Epidermal melanocyte (primary cell): ENCODE data around the gene MRAS.
"Not testable (repeated sequence)": the region's sequence is repeated elsewhere in the genome, so short reads cannot be mapped to it uniquely, and the experiment has no call there.

ENCODE experiments used
- DNase-seq: peaks from one replicate; pipeline ENCODE4 v3.0.0; 2011; ENCODE audit warnings: low spot score; ENCODE audit not compliant: insufficient read length

MRAS gene

DNA sequence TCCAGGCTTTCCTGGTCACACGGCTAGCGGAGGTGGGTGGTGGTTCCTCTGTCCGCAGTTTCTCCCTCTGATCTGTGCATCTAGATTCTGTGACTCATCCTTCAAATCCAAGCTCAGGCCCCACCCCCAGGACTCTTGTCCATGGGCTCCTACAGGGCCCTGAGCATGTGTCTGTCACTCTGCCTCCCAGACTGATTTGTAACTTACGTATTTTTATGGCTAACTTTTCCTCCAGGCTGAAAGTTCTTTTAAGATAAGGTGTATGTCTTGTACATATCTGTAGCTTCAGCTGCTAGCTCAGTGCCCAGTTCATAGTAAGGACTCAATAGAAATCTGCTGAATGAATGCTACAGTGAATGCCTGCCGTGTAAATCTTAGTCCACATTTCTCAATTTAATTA is 94.1 kb downstream of the MRAS start:
- DNase-seq: no peak

DNA sequence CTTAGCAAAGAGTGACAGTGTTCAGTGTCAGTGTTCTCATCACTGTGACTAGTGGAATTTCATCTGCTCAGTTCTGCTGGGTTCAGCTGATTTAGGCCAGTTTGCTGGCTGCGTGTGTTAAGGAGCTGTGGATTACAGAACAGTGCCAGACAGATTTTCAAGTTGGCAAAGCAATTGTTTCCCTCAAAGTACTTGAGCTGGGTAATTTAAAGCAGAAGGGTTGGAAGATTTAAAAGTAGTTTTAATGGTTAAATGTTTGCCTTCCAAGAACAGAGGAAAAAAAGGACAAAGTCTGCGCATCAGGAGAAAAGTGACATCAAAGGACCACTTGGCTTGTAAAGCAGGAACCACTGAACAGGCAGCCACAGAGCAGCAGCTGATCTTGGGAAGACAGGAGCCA is 94.7 kb downstream of the MRAS start:
- DNase-seq: no peak

DNA sequence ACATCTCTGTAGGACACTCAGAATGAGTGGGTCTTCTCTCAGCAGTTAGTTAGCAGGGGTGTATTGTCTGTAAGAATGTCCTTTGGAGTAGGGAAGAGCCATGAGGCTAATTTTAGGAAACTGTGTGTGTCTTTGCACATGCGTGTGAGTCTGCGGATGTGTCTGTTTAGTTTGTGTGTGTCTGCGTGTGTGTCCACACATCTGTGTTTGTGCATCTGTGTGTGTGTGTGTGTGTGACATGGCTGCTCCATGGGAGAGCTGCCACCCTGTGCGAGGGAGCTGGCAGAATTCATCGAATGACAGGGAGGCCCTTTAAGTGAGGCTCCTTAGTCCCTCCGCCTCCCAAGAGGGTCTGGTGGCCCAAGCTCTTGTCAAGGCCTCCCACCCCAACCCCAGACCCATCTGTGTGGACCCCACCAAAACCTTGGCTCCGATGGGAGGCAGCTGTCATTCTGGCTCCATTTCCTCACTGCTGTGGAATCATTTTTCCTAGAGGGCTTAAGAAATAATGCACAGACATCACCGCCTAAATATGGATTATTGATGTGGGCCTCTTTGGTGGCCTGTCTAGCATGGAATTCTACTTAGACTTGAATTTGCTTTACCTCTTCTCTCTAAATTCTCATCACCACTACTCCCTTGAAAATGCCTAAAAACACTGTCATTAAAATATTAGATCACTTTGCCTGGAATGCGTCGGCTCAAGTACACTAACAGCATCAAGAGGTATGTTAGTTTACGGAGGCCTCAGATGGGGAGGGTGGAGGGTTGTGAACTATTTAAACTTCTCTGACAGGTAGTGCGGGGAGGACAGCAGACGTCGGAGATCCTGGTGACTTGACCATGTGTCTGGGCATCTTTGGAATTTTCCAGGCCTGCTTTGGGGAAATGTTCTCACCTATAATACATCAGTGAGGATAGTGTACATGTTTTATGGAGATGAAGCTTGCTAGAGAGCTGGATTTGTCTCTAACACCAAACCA is 95.4 kb downstream of the MRAS start:
- no peak for DNase-seq

DNA sequence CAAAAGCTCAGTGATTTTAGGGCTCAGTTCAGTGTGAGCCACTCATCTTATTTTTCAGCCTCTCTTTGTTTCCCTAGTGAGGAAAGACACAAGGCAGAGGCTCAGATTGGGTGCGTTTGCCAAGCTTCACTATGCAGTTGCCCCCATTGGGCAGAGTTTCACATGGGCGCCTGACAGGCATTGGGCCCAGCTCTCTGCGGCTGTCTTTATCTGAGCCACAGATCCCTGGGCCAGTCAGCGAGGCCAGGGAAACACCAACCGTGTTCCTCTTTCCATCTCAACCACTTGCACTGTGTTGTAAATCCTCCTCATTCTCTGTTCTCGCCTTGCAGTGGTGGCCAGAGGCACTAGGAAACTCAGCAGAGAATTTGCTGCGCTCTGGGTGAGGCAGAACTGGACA is 96.9 kb downstream of the MRAS start:
- DNase-seq: no peak

DNA sequence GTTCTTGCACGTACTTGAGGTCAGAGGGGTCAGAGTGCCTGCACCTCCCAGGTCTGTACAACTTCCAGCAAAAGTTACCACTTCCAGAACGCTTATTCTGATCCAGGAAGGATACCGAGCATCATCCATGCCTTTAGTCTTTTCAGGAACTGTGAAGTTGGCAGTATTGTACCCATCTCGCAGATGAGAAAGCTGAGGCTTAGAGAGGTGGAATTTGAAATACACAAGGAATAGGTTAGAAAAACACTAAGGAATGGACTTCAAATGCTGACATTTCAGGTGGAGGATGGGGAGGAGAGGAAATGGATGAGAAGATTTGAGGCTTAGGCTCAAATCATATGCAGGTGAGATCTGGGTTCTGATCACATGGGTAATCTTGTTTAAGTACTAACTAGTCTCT is 97.3 kb downstream of the MRAS start:
- DNase-seq: no peak

DNA sequence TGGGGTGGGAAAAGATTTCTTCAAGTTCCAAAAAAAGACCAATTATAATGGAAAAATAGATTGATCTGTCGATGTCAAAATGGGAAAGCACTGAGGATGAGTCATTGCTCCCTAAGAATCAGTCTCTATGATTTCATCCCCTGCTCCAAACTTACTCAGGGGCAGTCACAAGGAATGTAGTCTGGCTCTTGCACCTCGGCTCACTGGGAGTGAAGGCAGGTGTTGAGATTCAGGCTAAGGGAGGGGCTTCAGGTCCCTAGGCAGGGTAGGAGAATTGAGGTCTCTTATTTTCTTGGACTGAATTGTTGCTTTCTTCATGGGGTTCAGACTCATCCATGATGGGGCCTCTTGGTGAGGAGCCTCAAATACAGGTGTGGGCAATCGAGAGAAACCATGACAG is 100.3 kb downstream of the MRAS start:
- no peak for DNase-seq

DNA sequence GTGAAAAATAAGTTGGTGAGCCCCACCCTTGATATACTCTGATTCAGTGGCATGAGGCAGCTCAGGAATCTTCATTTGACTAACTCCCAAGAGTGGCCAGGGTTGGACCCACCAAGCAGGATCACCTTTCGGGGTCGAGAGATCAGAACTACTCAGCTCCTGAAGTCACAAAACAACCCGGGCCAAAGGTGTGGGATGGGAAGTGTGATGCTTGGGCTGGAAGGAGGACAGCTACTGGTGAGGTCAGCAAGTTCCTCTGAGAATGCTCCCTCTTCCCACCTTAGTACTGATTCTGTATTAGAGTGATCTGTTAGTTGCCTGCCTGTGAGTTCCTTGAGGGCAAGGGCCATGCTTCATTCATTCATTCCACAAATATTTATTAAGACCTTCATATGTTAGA is 101.1 kb downstream of the MRAS start:
- DNase-seq: no peak

DNA sequence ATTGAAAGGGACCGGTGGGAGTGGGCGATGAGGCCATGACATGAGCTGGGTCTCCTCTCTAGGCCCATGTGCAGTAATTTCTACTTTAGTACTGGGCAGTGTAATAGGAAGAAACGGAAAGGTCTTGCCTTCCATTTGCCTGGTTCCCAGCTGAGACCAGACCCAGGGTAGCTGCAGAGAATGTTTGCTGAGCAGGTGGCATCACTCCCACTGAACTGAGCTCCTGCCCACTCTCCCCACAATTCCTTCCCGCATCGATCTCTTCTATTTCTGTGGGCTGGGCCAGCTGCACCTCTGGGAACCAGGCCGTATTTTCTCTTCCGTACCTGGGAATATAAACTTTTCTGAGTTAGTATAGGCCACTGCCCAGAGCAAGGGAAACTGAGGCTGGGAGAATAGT is 101.8 kb downstream of the MRAS start:
- no peak for DNase-seq

DNA sequence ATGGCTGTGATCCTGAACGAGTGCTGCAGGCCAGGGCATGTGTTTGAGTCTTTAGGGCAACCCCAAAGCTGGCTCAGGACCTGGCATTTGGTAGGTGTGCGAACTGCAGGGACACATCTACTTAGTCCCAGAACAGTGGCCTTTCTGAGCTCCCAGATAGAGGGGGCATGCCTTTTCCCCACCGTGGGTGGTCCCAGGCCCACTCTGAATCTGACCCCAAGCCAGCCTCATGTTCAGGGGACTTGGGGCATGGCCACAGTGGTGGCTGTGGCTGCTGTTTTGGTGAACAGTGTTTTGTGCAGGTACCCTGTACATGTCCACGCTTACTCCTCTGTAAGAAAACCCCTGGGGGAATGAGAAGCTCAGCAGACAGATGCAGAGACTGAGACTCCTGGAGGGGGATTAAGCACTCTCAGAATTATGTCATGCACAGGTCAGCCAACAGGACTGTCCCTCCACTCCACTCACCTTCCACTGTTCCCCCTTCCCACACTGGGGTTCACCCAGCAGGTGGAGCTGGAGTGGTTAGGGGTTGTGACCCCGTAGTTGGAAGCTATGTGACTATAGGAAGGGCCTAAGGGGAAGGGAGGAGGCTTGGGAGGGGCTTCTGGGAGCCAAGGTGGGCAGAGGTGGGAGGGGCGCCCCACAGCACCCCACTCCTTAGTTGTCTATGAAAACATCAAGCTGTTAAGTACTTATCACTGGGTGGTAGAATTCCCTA is 102.5 kb downstream of the MRAS start:
- DNase-seq: no peak

DNA sequence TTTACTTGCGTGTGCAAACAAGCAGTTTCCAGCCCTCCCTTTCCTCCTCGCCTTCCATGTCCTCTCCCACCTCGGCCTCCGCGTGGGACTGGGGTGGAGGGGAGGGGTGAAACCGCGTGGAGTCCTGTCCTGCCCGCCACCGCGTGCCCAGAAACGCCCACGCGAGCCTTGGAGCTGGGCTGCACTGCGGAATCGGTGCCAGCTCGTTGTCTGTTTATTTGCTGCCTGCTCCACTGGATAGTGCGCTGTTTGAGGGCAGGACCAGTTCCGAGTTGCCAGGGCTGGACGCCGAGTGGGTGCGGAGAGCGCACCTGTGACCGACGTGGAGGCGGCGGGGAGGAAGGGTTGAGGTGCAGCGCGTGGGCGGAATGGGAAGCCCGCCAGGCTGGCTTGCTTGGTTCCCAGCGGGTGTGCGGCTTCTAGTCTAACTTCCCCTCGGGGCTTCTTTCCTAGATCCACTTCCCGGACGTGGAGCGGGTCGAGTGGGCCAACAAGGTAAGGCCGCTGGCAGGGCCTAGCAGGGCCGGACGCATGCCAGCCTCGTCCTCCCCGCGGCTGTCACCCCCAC is 103.3 kb downstream of the MRAS start:
- no peak for DNase-seq

DNA sequence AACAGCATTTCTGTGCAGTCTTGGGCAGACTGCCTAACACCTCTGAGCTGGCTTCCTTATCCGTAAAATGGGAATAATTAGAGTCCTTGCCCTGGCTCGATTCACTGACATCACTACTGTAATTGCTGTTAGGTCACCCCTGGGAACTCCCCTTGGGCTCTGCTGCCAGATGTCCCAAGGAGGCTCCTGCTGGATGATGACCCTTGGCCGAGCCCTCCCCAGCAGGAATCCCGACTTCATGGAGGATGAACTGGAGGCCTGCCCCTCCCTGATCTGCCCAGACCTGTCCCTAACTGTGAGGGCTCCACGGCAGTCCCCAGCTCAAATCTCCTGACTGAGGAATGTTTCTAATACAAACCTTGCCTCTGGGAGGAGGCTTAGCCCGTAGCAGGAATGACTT is 104.1 kb downstream of the MRAS start:
- no peak for DNase-seq

DNA sequence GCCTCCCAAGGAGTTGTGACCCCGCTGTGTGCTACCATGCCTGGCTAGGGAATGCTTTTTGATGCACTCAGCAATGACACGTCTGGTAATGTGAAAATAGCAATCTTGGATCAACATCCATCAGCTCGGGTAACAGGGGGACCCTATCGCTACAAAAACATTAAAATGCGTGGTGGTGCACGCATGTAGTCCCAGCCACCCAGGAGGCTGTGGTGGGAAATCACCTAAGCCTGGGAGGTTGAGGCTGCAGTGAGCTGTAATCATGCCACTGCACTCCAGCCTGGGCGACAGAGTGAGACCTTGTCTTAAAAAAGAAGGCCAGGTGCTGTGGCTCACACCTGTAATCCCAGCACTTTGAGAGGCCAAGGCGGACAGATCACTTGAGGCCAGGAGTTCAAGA is 105.6 kb downstream of the MRAS start:
- not testable (repeated sequence) for DNase-seq
